GM21381 (cell line): ENCODE measurements around the gene PTPRG.
"Not testable (repeated sequence)": the region's sequence is repeated elsewhere in the genome, so short reads cannot be mapped to it uniquely, and the experiment has no call there.

Experiments
- ATAC-seq: cut with Tn5 transposase; IDR thresholded peaks from one replicate; pipeline ENCODE4 v1.9.1; 2021; ENCODE audit warnings: mild to moderate bottlenecking, moderate library complexity; ENCODE audit not compliant: unreplicated experiment

The PTPRG gene

DNA sequence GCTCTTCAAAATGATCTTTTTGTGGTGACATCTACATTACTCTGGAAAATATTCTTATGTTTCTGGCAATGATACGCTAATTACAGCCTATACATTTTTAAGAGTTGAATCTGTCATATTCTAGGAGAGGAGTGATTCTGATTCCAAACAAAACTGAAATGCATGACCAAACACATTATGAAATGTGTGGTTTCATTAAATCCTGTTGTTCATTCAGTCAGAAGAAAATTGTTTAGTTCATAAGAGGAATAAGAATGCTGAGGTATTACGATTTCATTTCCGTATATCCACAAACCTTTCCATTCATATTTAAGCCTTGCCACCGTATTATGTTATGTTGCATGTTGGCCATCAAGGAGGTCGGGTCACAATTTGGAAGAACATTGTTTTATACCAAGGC is 466.9 kb downstream of the PTPRG start:
- no peak for ATAC-seq

DNA sequence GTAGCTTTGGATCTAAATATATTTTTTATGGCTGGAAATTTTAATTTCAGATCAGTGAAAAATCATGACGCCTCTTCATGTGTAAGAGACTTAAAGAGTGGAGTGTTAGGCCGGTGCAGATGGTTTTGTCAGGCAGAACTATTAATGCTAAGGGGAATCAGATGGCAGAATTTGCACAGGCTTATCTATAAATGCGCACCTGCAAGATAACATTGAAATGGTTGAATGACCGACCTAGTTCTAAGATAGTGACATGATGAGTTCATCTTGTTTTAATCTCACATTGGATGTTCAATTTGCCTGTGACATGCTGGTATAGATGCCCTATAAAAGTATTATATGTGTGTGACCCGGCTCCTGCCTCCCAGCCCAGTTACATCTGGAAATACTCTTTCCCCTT is 471.4 kb downstream of the PTPRG start:
- no peak for ATAC-seq

DNA sequence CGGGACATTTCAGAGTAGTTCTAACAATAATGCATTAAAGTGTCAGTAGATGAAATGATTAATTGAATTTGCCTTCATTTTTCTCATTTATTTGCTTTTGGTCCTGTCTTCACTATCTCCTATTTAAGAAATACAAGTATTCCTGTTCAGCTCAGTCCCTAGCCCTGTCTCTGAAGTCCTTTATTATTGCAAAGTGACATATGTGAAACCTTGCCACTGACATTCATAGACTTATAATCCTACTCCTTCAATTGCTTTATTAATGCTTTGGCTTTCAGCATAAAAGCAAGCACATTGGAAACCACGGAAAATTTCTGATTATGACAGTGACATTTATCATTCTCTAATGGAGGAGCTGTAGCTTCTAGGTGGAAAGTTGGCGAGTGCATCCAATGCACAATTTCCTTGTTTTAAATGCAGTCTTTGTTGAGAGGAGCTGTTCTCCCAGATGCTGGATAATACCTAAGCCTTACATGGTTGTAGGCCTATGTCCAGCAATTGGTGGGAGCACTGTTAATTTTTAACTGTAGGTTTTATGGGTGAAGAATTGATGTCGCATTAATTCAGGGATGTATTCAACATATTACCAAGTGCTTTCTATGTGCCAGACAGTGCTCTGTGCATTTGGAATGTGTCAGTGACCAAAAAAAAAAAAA is 474.2 kb downstream of the PTPRG start:
- no peak for ATAC-seq

DNA sequence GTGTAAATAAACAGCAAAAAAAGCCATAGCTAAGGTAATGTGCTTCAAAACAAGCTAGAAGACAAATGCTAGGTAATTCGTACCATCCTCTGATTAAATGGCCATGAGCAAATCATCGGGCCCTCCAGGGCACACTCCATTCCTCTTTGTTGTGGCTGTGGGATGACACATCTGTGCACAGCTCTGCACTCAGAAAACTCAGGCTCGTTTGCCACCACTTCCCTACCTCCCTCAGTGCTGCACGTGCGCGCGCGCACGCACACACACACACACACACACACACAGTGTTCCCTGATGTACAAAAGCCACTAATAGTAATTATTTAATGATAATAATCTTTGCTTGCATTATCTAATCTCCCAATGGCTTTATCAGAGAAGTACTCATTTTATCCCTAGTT is 475.4 kb downstream of the PTPRG start:
- no peak for ATAC-seq

DNA sequence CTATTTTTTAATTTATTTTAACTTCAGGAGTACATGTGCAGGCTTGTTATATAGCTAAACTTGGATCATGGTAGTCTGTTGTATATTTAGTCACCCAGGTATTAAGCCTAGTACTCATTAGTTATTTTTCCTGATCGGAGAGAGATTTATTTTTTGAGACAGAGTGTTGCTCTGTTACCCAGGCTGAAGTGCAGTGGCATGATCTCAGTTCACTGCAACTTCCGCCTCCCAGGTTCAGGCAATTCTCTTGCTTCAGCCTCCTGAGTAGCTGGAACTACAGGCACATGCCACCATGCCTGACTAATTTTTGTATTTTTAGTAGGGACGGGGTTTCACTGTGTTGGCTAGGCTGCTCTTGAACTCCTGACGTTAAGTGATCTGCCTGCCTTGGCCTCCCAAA is 477.4 kb downstream of the PTPRG start:
- not testable (repeated sequence) for ATAC-seq

DNA sequence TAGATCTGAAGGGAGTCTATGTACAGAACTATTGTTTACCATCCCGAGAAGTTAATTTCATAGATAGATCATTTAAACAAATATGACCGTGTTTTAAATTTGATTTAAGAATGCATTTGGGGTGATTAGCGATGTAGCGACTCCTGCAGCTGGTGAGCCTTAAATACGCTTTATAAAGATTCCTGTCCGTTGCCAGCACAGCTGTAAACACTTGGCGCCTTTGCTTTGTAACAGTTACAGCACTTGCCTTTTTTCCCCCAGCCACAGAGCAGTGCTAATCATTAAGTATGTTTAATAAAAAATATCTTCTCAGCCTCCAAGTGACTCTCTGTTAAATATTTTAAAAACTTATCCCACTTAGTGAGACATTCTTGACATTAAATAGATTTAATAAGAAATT is 478.2 kb downstream of the PTPRG start:
- ATAC-seq: no peak

DNA sequence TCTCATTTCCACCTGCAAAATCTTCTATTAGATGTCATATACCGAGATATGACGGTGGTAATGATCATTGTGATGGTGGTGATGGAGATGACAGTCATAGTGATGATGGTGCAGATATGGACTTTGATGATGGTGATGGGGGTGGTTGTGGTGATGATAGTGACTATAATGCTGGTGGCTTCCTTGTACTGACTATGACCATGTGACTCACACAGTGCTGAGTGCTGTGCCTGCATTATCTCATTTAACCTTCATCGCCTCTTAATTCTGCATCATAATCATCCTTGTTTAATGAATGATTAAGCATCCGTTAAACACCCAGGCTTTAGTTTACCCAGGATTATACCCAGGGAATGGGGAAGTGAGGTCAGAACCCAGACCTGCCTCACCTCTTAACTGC is 480.3 kb downstream of the PTPRG start:
- ATAC-seq: no peak

DNA sequence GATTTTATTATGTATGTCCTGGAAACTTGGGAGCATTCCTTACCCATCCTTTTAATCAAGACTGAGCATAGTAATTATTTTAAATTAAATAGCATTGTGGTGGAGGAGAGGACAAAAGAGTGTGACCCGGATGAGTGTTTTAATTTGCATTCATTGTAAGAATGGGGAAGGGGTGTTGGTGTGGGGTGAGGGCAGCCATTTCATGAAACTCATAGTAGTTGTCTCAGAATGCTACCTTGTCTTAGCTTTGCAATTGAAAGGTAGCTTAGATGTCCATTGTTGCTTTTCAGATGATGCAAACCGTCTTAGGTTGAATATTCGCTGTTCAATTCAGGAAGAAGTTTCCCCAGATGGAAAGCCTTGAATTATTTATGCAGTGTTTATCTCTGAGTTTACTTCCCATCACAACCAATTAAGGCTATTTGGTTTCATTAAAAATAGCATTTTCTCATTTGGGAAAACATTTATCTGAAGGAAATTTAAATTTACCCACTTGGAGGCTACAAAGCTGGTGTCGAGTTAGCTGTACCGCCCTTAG is 483.6 kb downstream of the PTPRG start:
- no peak for ATAC-seq

DNA sequence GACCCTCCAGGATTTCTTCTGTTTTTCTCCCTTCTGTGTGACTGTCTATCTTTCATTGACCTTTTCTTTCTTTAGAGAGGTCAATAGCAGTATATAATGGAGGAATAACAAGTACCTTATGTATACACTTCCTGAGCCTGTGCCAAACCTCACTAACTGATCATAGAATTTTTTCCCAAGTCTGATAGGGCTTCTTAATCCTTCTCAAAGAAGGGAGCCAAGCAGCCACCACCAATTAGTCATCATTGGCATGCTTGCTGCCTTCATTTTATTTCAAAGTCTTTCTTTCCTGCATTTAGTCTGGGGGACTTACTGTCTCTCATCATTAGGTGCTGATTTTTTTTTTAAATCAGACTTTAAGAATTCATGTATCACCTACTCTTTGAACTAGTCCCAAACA is 485.0 kb downstream of the PTPRG start:
- no peak for ATAC-seq

DNA sequence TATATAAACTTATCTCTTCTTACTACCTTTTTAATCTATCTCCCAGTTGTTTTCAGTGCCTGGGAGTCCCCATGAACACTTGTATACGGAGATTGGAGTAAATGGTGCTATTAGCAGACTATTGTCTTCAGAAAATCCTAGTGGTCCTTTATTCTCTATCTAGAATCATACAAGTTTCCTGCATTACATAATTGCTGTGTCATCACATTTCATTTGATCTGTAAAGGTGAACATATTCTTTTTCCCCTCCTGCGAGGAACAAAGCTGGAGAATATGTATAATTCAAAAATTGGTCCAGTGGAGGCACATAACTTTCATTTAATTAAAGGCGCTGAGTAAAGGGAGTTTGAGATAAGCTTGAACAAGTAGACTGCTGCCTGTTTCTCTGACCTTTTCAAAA is 487.2 kb downstream of the PTPRG start:
- ATAC-seq: no peak

DNA sequence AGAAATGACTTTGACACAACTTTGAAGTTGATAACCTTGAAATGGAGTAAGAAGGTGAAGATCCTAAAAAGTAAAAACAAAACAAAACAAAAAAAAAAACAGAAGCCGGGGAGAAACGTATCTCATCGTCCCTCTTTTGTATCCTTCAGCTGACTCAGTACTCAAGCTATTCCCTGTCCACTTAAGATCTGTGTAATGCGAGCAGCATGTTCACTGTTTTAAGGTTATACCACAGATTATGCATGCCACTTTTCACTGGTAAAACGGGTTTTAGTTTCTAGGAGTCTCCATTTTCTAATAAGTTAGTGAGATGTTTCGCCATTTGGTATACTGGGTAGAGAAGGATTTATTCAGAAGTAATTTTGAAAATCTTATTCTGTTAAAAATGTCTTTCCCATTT is 487.7 kb downstream of the PTPRG start:
- ATAC-seq: no peak

DNA sequence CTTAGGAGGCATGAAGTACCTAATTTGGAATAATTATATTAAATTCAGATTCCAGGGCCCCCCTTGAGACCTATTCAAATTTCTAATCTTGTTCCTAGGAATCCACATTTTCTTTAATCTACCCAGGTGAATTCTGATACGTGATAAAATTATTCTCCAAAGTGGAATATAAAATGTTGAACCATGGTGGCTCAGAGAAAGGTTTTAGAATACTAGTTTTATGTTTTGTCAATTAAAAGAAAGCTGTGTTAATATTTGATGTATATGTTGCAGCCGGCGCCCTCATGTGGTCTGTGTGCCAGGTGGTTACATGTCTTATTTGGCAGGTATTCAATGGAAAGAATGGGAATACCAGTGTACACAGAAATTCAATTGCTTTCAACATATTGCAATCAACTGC is 490.1 kb downstream of the PTPRG start:
- ATAC-seq: no peak

DNA sequence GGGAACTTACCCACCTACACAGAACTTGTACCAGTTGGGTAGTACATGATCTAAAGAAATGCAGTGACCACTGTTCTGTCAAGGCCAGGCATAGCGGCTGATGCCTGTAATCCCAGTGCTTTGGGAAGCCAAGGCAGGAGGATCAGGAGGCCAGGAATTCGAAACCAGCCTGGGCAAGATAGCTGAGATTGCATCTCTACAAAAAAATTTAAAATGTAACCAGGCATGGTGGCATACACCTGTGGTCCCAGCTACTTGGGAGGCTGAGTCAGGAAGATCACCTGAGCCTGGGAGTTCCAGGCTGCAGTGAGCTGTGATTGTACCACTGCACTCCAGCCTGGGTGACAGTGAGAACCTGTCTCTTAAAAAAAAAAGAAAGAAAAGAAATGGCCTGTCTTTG is 491.0 kb downstream of the PTPRG start:
- ATAC-seq: no peak

DNA sequence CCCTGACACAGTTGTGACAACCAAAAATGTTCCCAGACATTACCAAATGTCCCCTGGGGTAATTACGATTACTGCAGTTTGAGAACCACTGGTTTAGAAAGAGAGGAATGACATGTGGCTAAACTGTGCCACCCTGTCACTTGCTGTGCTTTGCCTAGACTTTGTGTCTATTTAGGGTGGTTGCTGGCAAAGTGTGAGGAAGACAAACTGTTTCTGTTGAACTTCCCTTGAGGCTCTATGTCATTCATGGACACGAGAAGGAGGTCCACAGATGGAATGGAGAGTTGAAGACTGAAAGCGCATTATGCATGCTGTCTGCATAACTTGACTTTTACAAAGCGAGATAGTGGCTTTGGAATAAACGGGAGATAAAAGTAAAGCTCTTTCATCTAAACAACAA is 495.3 kb downstream of the PTPRG start:
- ATAC-seq: no peak

DNA sequence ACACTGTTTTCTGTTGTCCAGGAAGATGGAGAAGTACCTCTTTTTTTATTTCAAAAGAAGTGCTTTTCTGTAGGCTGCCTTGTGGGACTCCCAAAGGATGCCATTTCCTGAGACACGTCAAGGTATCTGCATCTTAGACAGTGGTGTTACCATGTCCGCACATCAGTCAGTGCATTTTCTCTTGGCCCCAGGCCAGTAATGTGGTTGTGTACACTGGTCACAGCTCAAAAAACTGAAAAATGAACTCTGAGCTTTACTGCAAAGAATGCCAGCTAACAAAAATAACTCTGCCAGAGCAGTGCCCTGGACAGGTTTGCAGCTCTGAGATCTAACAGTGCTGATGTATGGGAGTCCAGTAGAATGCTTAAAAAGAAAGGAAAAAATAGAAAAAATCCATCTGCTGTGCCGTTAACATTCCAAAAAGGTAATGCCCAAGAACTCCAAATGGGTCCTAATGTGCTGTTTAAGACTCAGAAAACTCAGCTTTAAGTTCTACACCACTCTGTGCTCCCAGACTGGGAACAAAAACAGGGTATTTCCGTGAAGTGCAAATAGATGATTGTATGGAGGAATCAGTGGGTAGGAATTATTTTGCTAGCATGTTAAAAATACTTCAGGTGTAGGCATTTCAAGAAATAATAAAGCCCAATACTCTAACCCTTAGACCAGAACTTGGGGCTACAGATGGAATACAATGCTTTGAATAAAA is 496.1 kb downstream of the PTPRG start:
- ATAC-seq: no peak

DNA sequence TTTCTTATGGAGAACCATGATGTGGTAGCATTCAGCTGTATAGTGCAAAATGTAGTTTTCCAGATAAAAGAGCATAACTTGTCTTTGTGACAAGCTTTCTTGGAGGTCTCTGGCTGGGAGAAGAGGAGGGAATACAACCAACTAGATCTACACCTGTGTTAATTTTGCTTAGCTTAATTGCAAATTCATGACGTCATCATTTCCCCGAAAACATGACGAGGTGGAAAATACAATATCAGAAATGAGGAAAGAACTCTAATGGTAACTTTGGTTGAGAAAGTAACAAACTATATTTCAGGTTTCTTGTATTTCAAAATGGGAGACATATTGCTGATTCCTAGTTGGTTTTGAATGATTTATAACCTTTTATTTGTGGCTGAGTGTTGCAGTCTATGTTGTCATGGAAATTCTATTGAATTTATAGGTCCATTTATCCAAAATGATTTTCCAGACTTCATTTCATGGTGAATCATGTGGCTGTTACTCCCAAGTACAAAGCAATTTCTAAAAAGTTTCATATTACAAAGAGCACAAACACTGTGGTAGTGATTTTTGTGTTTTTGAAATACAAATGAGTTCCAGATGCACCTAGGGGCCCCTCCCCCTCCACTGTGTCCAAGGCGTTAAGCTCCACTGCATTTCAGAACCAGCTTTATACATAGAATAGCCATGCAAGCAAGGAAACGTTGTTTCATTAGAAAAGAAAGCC is 504.8 kb downstream of the PTPRG start:
- no peak for ATAC-seq

DNA sequence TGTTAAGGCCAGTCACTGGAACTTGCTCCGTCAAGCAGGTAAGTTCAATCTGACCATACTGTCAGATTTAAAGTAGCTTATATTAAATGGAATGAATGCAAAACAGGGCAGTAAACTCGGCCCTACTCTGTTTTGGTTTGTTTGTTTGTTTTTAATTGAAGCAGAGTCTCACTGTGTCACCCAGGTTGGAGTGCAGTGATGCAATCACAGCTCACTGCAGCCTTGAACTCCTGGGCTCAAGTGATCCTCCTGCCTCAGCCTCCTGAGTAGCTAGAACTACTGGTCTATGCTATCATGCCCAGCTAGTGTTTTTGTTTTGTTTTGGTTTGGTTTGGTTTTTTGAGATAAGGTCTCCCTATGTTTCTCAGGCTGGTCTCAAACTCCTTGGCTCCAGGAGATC is 507.0 kb downstream of the PTPRG start:
- no peak for ATAC-seq

DNA sequence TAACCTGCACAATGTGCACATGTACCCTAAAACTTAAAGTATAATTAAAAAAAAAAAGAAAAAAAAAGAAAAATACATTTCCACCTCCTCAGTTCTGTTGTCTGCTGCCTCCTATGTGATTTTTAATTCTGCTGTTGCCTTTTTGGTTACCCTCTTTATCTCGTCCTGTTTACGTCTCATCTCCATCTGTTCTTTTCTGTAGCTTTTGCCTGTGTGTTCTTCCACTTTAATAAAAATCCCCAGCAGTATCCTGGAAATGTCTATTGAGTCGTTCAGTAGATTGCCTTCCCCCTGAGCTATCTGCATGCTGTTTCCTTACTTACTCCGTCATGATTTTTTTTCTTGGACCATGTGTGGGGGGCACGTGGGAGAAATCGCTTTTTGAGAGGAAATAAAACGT is 509.5 kb downstream of the PTPRG start:
- ATAC-seq: no peak

DNA sequence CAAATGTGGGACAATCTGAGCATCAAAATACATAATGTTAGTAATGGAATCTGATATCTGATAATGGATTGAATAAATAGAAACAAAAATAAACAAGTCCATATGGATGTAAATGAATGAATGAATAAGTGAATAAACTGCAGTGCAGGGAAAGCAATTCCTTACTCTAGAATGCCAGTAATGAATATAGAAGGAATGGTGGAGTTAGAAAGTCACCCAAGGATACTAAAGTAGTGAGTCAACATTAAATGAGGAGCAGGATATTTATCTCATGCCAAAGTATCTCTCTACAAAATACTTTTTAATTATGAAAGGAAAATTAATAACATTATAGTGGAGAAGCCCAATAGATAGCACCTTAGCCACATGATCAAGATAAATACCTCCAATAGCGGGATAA is 511.7 kb downstream of the PTPRG start:
- ATAC-seq: no peak

DNA sequence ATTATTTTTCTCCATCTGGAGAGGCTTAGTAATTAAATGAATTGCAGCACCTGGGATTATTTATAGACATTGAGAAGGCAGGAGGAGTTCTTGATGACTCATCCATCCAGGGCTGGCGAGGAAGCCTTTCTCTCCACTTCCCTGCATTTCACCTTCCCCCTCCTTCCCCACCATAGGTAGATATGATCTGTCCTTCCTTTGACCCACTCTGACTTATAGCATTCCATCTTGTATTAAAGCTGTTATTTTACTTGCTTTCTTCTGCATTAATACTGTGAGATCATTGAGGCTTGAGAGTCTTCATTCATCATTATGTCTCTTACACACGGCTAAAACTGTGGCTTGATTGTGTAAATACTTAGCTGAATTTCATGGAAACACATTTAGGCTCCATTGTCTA is 523.2 kb downstream of the PTPRG start:
- no peak for ATAC-seq

DNA sequence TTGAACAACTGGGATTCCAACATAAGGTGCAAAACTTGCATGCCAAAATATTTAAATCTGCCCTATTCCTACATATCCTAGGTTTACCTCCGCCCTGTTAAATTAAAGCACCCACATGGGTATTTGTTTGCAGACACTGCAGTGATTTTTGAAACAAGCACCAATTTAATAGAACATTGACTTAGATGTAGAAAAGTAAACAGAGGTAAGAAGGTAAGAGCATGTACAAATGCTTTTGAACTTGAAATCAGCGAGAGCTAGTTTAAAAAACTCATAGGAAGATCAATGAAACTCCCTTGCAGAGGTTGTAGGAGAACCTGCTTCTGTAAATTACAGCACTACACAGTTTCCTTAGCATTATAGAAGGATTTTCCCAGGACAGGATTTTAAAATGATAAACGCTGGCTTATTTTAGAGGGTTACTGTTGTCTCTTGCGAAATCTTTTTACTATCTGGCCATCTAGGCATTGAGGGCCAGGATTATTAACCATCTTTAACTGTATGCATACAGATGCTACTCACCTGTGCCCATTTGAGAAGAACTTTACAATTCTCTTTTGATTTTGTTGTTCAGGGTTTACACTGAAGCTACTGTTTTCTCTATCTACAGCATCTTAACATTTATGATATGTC is 527.2 kb downstream of the PTPRG start:
- no peak for ATAC-seq

DNA sequence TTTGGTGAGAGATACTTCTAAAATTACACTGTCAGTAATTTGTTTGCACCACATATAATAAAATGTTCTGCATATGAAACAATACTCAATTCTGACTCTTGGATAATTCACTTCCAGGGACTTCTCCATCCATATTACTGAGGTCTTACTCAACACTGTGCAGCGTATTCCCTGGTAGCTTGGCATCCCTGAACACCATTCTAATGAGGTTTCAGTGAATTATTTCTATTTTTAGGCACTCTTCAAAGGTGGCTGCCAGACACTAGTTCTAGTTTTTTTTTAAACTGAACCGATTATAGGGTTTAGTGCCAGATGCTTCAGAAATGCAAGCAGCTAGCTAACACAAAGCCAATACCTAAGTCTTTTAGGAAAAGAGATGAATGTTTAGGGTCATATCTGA is 528.7 kb downstream of the PTPRG start:
- no peak for ATAC-seq
